ENCODE results near the gene PRKCH. TPM values are rescaled to one million over a fixed set of nuclear protein-coding genes. Genes with fewer than 3 reads are reported as not detected.
A peak's percentile ranks its signal among the peaks of the same experiment; 100 is the strongest.

The PRKCH gene
- total and polyA plus RNA-seq, 10 of the 15 experiments (the other 5 are each of a cell fraction or from before 2014, with no cell fraction given), result 10.7 to 140 (median 33.2) TPM

DNA sequence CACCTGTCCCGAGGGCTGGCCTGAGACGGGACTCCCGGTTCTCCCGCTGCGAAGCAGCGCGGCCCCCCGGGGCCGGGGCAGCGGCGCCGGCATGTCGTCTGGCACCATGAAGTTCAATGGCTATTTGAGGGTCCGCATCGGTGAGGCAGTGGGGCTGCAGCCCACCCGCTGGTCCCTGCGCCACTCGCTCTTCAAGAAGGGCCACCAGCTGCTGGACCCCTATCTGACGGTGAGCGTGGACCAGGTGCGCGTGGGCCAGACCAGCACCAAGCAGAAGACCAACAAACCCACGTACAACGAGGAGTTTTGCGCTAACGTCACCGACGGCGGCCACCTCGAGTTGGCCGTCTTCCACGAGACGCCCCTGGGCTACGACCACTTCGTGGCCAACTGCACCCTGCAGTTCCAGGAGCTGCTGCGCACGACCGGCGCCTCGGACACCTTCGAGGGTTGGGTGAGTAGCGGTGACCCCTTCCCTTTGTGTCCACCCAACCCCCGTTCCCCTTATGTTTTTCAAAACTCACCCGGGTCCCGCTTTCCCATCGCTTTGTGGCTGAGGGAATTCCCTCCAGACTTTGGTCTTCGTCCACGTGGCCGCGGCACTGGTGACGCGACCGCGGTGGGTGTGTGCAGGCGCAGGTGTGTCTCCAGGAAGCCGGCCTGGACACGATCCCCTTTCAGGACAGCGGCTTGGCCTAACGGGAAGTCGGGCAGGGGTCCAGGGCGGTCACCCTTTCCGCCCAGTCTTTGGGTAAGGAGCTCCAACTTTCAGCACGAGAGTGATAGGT lies 826 bp downstream of the PRKCH start (continued):
- TF ChIP-seq CUX1 (IDR thresholded peaks at IDR 0.05; ENCODE audit: insufficient replicate concordance, low read depth, low read length), result no peak
- no peak for TF ChIP-seq CREB1 (IDR thresholded peaks at IDR 0.05; ENCODE audit: low read depth)
- TF ChIP-seq MAX (IDR thresholded peaks at IDR 0.05; ENCODE audit: low read depth, low read length), result peak; percentile 17; the same call in 1 of the 2 replicates
- no peak for TF ChIP-seq TAF1 (IDR thresholded peaks at IDR 0.05; ENCODE audit: borderline replicate concordance, low read depth, low read length)
- no peak for TF ChIP-seq BMI1 (IDR thresholded peaks at IDR 0.05; ENCODE audit: borderline replicate concordance)
- no peak for TF ChIP-seq ZNF274 (IDR thresholded peaks at IDR 0.05; ENCODE audit: insufficient read depth, insufficient read length)
- TF ChIP-seq GATAD2B (conservative IDR thresholded peaks at IDR 0.05; ENCODE audit: low read depth), result peak; percentile 23; the same call in 1 of the 2 replicates

All from GM12878 (cell line).